Measurements from ENCODE around the gene NIFK. TPM values are rescaled to one million over a fixed set of nuclear protein-coding genes. Genes with fewer than 3 reads are reported as not detected.
"Not testable (repeated sequence)": the region's sequence is repeated elsewhere in the genome, so short reads cannot be mapped to it uniquely, and the experiment has no call there.

NIFK gene
- polyA plus RNA-seq, 1 of the 3 experiments (the other 2 are of a cell fraction), result 17.0 TPM

- DNase-seq, result no peak
- Histone ChIP-seq H3K9me3 (no peaks in the 10 kb centered on the region), H3K4me2 (no peak overlapping the region), H3K27me3 (ENCODE audit: insufficient read depth) (no peaks in the 10 kb centered on the region), H3K9ac (no peak overlapping the region), H3K4me1 (ENCODE audit: control insufficient read depth in 1 of 2, insufficient read depth in 2 of 2, low read depth in 1 of 2, low read length in 1 of 2) (peaks cover 3 to 14% of the 10 kb centered on the region in 2 experiments; a peak in 3 of 4 replicates), H3F3A (replicated peaks; ENCODE audit: insufficient read depth) (peaks cover 12% of the 10 kb centered on the region), H3K4me3 (ENCODE audit: low read depth in 2 of 2, low read length in 1 of 2) (no peak overlapping the region), H3K27ac (ENCODE audit: low read depth in 2 of 2, low read length in 1 of 2) (no peak overlapping the region), H3K36me3 (replicated peaks in 1 of 2; ENCODE audit: control insufficient read depth in 1 of 2, insufficient read depth in 2 of 2, low read length in 1 of 2) (no peaks in the 10 kb centered on the region), H4K20me1 (ENCODE audit: insufficient read depth) (no peaks in the 10 kb centered on the region), H3K9me2 (no peaks in the 10 kb centered on the region), H2AFZ (ENCODE audit: low read depth) (no peak overlapping the region), H3K79me2 (ENCODE audit: insufficient read depth) (no peaks in the 10 kb centered on the region)
- WGBS (ENCODE audit: low lambda C conversion rate), result 97% methylated on average over 7 of the region's 7 CpGs
- ChIA-PET POLR2A (no interaction called here), CTCF (no interaction called here)
- TF ChIP-seq SIN3A (IDR thresholded peaks at IDR 0.05; ENCODE audit: borderline replicate concordance, low read depth, low read length) (no peak), EP300 (IDR thresholded peaks at IDR 0.05; ENCODE audit: borderline replicate concordance in 1 of 2, low read depth in 1 of 2, low read length in 1 of 2) (no peak)
Observed at GRCh38 chr2:121696410-121696930, 40.2 kb downstream of the NIFK start.

DNA sequence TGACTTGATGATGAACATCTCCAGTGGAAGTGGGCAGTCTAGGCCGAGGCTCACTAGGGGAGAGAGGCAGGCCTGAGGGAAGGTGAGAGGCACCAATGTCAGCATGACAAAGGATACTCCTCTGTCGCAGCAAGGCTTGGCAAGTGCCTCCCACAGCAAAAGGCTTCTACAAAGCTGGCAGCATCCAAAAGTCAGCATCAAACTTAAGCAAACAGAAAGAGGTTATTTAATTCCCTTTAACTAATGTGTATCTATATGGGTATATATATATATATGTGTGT lies 41.6 kb downstream of the NIFK start:
- no peaks in the 10 kb centered on the region for H4K20me1 ChIP-seq (ENCODE audit: insufficient read depth)
- no peak overlapping the region for H3K9ac ChIP-seq
- POLR2A ChIA-PET, result no interaction called here
- H3K9me2 ChIP-seq, result no peaks in the 10 kb centered on the region
- no peak overlapping the region for H2AFZ ChIP-seq (ENCODE audit: low read depth)
- CTCF ChIA-PET, result interaction anchor here (1.6 kb wide), 1 partner anchor 100 kb away, joined by 5 read pairs; no protein-coding TSS in a partner anchor
- DNase-seq, result no peak
- no peak overlapping the region for H3K4me2 ChIP-seq
- peaks cover 3 to 14% of the 10 kb centered on the region in 2 experiments; a peak in 3 of 4 replicates for H3K4me1 ChIP-seq (ENCODE audit: control insufficient read depth in 1 of 2, insufficient read depth in 2 of 2, low read depth in 1 of 2, low read length in 1 of 2)
- H3K4me3 ChIP-seq (ENCODE audit: low read depth in 2 of 2, low read length in 1 of 2), result no peak overlapping the region
- H3K27me3 ChIP-seq (ENCODE audit: insufficient read depth), result no peaks in the 10 kb centered on the region
- WGBS (ENCODE audit: low lambda C conversion rate), result 65% methylated on average over 2 of the region's 2 CpGs
- H3K9me3 ChIP-seq, result no peaks in the 10 kb centered on the region
- no peak for TF ChIP-seq NRF1 (IDR thresholded peaks at IDR 0.05; ENCODE audit: low read depth, low read length)
- no peak for TF ChIP-seq POLR2AphosphoS5 (IDR thresholded peaks at IDR 0.05; ENCODE audit: low read depth, low read length)
- no peak for TF ChIP-seq RXRA (IDR thresholded peaks at IDR 0.05; ENCODE audit: borderline replicate concordance, low read depth)
- peaks cover 12% of the 10 kb centered on the region for H3F3A ChIP-seq (replicated peaks; ENCODE audit: insufficient read depth)
- peak overlapping the region in 1 of 2 experiments; percentile 40; a peak in 1 of 4 replicates for H3K27ac ChIP-seq (ENCODE audit: low read depth in 2 of 2, low read length in 1 of 2)
- no peaks in the 10 kb centered on the region for H3K79me2 ChIP-seq (ENCODE audit: insufficient read depth)
- H3K36me3 ChIP-seq (replicated peaks in 1 of 2; ENCODE audit: control insufficient read depth in 1 of 2, insufficient read depth in 2 of 2, low read length in 1 of 2), result no peaks in the 10 kb centered on the region

GRCh38 chr2:121694398-121695170 lies 42.1 kb downstream of the NIFK start:
- Histone ChIP-seq H3K36me3 (replicated peaks in 1 of 2; ENCODE audit: control insufficient read depth in 1 of 2, insufficient read depth in 2 of 2, low read length in 1 of 2) (no peaks in the 10 kb centered on the region), H3K4me2 (no peak overlapping the region), H3K79me2 (ENCODE audit: insufficient read depth) (no peaks in the 10 kb centered on the region), H3K27me3 (ENCODE audit: insufficient read depth) (no peaks in the 10 kb centered on the region), H3K9ac (no peak overlapping the region), H3K4me3 (ENCODE audit: low read depth in 2 of 2, low read length in 1 of 2) (no peak overlapping the region), H2AFZ (ENCODE audit: low read depth) (no peak overlapping the region), H3K9me2 (no peaks in the 10 kb centered on the region), H3K9me3 (no peaks in the 10 kb centered on the region), H4K20me1 (ENCODE audit: insufficient read depth) (no peaks in the 10 kb centered on the region), H3F3A (replicated peaks; ENCODE audit: insufficient read depth) (peaks cover 12% of the 10 kb centered on the region), H3K27ac (ENCODE audit: low read depth in 2 of 2, low read length in 1 of 2) (peak overlapping the region in 1 of 2 experiments; percentile 40; a peak in 1 of 4 replicates), H3K4me1 (ENCODE audit: control insufficient read depth in 1 of 2, insufficient read depth in 2 of 2, low read depth in 1 of 2, low read length in 1 of 2) (peaks cover 3 to 9% of the 10 kb centered on the region in 2 experiments; a peak in 3 of 4 replicates)
- ChIA-PET CTCF (interaction anchor here (1.6 kb wide), 1 partner anchor 99 kb away, joined by 5 read pairs; no protein-coding TSS in a partner anchor), POLR2A (no interaction called here)
- WGBS (ENCODE audit: low lambda C conversion rate), result 76% methylated on average over 6 of the region's 6 CpGs
- TF ChIP-seq FOSL2 (IDR thresholded peaks at IDR 0.05; ENCODE audit: borderline replicate concordance, low read depth) (peak; percentile 31; the same call in 1 of the 2 replicates), PBX3 (IDR thresholded peaks at IDR 0.05) (peak; percentile 25; the same call in 1 of the 2 replicates)
- TF ChIP-seq, protein P1, sequence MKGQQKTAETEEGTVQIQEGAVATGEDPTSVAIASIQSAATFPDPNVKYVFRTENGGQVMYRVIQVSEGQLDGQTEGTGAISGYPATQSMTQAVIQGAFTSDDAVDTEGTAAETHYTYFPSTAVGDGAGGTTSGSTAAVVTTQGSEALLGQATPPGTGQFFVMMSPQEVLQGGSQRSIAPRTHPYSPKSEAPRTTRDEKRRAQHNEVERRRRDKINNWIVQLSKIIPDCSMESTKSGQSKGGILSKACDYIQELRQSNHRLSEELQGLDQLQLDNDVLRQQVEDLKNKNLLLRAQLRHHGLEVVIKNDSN (IDR thresholded peaks at IDR 0.05; ENCODE audit: borderline replicate concordance, low read depth), result no peak
- no peak for DNase-seq

DNA sequence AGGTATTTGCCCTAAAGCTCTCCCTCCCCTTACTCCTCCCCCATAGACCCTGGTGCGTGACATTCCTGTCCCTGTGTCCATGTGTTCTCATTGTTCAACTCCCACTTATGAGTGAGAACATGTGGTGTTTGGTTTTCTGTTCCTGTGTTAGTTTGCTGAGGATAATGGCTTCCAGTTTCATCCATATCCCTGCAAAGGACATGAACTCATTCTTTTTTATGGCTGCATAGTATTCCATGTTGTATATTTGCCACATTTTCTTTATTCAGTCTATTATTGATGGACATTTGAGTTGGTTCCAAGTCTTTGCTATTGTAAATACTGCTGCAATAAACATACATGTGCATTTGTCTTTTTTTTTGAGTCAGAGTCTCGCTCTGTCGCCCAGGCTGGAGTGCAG lies 46.1 kb downstream of the NIFK start:
- POLR2A ChIA-PET, result not testable (repeated sequence)
- CTCF ChIA-PET, result interaction anchor here (0.9 to 2.2 kb wide), 5 partner anchors 8 to 160 kb away, joined by 3 to 10 read pairs (median 4); partner anchors contain the start of gene RNU4ATAC
- 92% methylated on average over 3 of the region's 3 CpGs for WGBS (ENCODE audit: low lambda C conversion rate)

More for the DNA sequence above, 46.1 kb downstream of the NIFK start:
- H3K27ac ChIP-seq (ENCODE audit: low read depth in 2 of 2, low read length in 1 of 2); H3K9me2 ChIP-seq; H3K36me3 ChIP-seq (replicated peaks in 1 of 2; ENCODE audit: control insufficient read depth in 1 of 2, insufficient read depth in 2 of 2, low read length in 1 of 2); H3K4me1 ChIP-seq (ENCODE audit: control insufficient read depth in 1 of 2, insufficient read depth in 2 of 2, low read depth in 1 of 2, low read length in 1 of 2); H3K79me2 ChIP-seq (ENCODE audit: insufficient read depth); H3K4me3 ChIP-seq (ENCODE audit: low read depth in 2 of 2, low read length in 1 of 2); H4K20me1 ChIP-seq (ENCODE audit: insufficient read depth); DNase-seq; H2AFZ ChIP-seq (ENCODE audit: low read depth); H3K9ac ChIP-seq; H3K9me3 ChIP-seq; H3K4me2 ChIP-seq; H3K27me3 ChIP-seq (ENCODE audit: insufficient read depth): not testable (repeated sequence)
- peaks cover 12% of the 10 kb centered on the region for H3F3A ChIP-seq (replicated peaks; ENCODE audit: insufficient read depth)
